Cardiac fibroblast (primary cell): ENCODE results near the gene STK11.

Experiments
- DNase-seq, 2 donors: peaks; one replicate each; pipeline versions ENCODE4 v3.0.0 to v3.0.0-alpha.2; 2010; ENCODE audit warnings: low read depth in 2 of 2
- H3K4me3 ChIP-seq, 2 donors: replicated peaks in 1 of 2; 1 replicate in 1 of 2; 2 replicates in 1 of 2; pipeline ENCODE4 v1.5.1; 2011; ENCODE audit warnings: low read depth in 2 of 2, low read length in 2 of 2, mild to moderate bottlenecking in 2 of 2, moderate library complexity in 1 of 2
- CTCF ChIP-seq: IDR thresholded peaks from one replicate; pipeline ENCODE4 v1.5.1; 2011; ENCODE audit warnings: low read depth, mild to moderate bottlenecking, low read length, inconsistent platforms

STK11 gene

GRCh38 chr19:1228161-1228957, 22.8 kb downstream of the STK11 start:
- H3K4me3 ChIP-seq: no peak overlapping the region
- TF ChIP-seq CTCF: no peak

GRCh38 chr19:1229056-1229923, 23.7 kb downstream of the STK11 start:
- H3K4me3 ChIP-seq: no peak overlapping the region
- no peak for TF ChIP-seq CTCF
- DNase-seq: no peak

More at GRCh38 chr19:1228161-1228957, 22.8 kb downstream of the STK11 start:
- no peak for DNase-seq

GRCh38 chr19:1229924-1230782, 24.6 kb downstream of the STK11 start:
- TF ChIP-seq CTCF: no peak
- no peak for DNase-seq
- H3K4me3 ChIP-seq: no peak overlapping the region

GRCh38 chr19:1230783-1231489, 25.4 kb downstream of the STK11 start:
- no peak overlapping the region for H3K4me3 ChIP-seq
- peak; percentile 1 for TF ChIP-seq CTCF
- DNase-seq: no peak

- no peak overlapping the region for H3K4me3 ChIP-seq
- no peak for TF ChIP-seq CTCF
- DNase-seq: no peak
Measured at GRCh38 chr19:1231729-1232637, 26.4 kb downstream of the STK11 start.
